Stimulated activated CD8-positive, alpha-beta memory T cell treated with anti-CD3 and anti-CD28 coated beads, Interleukin-15, amount 100 ng/mL, for 24 hours (primary cell): Measurements from ENCODE around the gene RNF135.
"Not testable (repeated sequence)": the region's sequence is repeated elsewhere in the genome, so short reads cannot be mapped to it uniquely, and the experiment has no call there.

Source experiments
- DNase-seq: peaks from one replicate; pipeline ENCODE4 v3.0.0-alpha.2; 2020; ENCODE audit warnings: low read depth

The RNF135 gene, protein sequence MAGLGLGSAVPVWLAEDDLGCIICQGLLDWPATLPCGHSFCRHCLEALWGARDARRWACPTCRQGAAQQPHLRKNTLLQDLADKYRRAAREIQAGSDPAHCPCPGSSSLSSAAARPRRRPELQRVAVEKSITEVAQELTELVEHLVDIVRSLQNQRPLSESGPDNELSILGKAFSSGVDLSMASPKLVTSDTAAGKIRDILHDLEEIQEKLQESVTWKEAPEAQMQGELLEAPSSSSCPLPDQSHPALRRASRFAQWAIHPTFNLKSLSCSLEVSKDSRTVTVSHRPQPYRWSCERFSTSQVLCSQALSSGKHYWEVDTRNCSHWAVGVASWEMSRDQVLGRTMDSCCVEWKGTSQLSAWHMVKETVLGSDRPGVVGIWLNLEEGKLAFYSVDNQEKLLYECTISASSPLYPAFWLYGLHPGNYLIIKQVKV

DNA sequence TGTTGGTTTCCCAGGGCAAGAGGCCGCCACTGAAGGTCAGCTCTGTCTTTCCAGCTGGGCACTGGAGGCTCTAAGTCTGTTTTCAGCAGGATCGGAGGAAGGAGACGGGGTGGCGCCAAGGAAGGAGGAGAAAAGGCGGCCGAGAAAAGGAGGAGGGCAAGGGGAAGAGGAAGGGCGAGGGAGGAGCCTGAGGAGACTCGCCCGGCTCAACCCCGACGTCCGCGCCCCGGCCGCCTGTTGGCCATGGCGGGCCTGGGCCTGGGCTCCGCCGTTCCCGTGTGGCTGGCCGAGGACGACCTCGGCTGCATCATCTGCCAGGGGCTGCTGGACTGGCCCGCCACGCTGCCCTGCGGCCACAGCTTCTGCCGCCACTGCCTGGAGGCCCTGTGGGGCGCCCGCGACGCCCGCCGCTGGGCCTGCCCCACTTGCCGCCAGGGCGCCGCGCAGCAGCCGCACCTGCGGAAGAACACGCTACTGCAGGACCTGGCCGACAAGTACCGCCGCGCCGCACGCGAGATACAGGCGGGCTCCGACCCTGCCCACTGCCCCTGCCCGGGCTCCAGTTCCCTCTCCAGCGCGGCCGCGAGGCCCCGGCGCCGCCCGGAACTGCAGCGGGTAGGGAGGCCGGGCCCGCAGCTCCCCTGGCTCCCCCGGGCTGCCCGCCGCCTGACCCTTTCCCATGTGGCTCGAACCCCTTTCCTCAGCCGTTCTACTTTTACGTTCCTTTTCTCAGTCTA lies at the start of gene RNF135:
Gene RNF135, plus strand, starts transcription at position 209 of the 737 bp plus-strand sequence. Its CDS starts 35 bp downstream, at position 244.
- peak; percentile 40 for DNase-seq

DNA sequence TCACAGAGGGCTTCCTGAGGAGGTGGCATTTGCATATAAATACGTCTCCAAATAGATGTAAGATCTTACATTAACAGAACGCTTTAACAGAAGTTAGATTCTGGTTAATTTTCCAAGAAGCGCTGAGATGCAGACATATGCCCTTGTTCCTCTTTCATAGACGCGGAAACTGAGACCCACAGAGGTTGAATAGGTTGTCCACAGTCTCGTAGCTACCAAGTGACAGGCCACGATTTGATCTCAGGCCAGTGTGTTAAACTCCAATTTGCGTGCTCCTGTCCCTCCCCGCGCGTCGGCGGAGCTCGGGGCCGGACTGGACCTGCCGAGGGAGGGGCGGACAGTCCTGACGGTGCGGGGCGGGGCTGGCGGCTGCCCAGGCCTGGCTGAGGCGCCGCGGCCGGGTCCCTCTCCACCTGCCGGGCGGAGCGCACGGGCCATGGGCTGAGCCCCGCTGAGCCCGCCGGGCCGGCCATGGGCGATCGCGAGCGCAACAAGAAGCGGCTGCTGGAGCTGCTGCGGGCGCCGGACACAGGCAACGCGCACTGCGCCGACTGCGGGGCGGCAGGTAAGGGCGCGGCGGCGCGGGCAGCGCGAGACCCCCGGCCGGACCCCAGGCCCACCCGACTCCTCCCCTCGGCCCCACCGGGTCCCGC lies 49.2 kb upstream of the RNF135 start, which contains the start of gene ADAP2:
Gene ADAP2, plus strand, starts transcription at position 402 of the 653 bp plus-strand sequence. Its CDS starts 70 bp downstream, at position 472.
- DNase-seq, result no peak

DNA sequence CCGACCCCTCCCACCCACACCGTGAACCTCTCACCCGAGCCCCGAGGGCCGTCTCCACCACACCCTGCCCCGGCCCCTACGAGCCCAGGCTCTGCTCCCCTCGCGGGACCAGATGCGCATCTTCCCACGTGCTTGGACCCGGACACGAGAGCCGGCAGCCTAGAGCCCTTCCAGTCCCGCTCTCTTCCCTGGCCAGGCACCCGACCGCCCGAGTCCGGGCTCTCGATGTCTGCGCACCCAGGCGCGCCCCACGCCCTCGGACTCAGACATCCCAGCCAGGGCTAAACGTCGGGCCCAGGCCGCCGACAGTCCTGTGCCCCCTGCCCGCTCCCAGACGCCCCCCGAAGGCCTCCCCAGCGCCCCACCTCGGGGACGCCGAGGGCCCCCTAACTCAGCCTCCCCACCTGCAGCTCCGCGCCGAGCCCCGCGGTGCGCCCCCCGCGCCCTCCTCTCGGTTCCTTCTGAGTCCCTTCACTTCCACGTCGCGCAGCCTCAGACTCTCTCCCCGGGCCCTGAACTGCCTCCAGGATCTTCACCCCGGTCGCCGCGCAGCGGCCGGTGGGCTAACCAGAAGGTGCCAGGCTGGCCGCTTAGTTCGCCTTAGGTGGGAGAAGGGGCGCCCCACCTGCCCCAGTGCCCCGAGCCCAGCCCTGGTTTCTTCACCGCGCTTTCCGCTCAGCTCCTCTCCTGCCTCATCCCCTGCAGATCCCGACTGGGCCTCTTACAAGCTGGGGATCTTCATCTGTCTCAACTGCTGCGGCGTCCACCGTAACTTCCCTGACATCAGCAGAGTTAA lies 48.4 kb upstream of the RNF135 start:
- DNase-seq, result no peak

DNA sequence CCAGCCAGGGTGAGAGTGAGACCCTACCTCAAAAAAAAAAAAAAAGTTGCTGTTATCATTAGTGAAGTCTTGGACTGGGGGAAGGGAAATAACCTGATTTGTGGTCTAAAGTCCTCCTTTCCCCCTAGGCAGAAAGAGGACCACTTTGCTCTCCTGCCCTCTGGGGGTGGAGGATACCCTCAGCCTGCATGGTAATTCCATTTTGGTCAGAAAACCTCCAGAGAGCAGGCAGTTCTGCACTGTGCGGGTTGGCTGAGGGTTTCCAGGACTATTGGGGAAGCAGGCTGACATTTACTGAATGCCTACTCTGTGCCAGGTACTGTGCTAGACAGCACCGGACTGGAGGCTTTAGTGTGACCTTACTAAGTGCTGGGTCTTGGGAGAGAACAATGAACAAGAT lies 46.5 kb upstream of the RNF135 start:
- no peak for DNase-seq

DNA sequence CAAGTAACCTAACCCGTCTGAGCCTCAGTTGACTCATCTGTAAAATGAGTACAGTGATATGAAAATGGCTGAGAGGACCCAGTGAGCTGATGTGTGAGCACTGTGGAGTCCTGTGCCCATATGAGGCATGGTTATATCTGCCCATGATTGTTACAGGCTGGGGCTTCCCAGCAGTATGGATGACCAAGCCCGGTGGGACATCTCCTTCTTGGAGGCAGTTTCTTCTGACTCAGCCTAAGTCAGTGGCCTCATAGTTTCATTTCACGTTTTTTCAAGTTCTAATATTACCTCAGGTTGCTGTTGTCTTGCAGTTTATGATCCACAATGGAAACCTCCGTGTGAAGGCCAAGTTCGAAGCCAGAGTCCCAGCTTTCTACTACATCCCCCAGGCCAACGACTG lies 44.3 kb upstream of the RNF135 start:
- no peak for DNase-seq

DNA sequence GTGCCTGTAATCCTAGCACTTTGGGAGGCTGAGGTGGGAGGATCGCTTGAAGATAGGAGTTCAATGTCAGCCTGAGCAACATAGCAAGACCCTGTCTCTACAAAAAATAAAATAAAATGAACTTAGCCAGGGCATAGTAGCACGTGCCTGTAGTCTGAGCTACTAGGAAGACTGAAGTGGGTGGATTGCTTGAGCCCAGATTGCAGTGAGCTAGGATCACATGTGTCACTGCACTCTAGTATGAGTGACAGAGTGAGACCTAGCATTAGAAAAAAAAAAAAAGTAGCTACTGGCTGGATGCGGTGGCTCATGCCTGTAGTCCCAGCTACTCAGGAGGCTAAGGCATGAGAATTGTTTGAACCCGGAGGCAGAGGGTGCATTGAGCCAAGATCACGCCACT lies 43.1 kb upstream of the RNF135 start:
- no peak for DNase-seq

DNA sequence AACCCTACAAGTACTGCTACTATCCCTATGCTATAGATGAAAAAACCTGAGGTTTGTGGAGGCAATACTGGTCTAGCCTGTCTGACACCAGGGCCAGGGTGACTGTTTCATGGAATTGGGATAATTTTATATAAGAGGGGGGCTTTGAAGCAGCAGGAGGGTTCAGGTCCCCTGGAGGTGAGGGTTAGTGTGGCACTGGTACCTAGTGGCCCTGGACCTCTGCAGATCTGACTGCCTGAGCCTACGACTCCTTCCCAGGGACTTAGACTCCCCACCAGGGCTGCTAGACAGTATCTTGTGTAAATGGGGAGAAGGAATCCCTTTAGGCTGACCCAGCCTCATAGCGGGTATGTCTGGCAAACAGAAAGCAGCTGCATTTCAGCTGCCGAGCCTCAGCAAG lies 42.3 kb upstream of the RNF135 start:
- no peak for DNase-seq

DNA sequence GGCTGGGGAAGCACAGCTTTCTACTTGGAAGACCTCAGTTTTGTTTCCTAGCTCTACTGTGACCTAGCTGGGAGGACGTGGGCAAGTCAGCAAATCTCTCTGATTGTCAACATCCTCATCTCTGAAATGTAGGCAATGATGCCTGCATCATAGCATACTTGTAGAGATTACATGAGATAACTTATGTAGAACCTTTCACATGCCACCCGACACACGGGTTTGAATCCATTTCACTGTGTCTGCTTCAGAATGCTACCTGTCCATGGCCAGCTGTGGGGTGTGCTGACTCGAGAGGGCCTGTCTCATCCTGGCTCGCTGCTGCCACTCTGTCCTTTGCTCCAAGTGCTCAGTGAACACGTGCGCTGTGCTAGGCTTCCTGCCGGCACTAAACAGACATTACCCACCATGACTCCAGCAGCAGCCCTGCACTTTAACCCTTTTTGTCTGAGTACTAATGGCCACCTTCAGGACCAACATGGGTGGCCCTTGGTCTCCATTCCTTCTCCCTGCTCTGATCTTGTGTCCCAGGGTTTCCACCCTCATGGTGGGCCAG lies 41.7 kb upstream of the RNF135 start:
- no peak for DNase-seq

DNA sequence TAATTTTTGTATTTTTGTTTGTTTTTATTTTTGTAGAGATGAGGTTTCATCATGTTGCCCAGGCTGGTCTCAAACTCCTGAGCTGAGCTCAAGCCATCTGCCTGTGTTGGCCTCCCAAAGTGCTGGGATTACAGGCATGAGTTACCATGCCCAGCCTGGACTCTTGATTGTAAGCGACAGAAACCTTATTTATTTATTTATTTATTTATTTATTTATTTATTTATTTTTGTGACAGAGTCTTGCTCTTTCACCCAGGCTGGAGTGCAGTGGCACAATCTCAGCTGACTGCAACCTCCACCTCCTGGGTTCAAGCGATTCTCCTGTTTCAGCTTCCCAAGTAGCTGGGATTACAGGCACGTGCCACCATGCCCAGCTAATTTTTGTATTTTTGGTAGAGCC lies 41.0 kb upstream of the RNF135 start:
- not testable (repeated sequence) for DNase-seq

DNA sequence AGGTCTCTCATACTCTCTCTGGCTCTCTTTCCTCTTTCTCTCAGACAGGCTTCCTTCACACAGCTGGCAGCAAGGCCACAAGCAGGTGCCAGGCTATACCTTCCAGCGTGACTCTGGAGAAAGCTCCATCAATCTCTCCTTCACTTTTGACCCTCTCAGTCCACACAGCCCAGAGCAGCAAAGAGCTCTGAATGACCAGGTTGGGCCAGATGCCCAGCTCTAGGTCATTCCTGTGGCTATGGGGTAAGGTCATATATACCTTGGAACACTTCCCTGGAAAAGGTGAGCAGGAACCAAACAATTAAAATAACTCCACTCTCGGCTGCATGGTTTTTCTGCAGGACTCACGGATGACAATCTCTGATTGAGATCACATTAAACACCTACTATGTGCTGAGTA lies 40.3 kb upstream of the RNF135 start:
- DNase-seq, result no peak

DNA sequence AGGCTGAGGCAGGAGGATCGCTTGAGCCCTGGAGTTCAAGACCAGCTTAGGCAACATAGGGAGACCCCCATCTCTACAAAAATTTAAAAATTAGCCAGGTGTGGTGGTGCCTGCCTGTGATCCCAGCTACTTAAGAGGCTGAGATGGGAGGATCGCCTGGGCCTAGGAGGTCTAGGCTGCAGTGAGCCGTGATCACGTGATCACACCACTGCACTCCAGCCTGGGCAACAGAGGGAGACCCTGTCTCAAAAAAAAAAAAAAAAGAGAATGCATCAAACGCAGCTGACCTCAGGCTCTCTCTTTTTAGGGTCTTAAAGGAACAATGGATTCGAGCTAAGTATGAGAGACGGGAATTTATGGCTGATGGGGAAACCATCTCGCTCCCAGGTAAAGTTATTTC lies 39.3 kb upstream of the RNF135 start:
- DNase-seq, result not testable (repeated sequence)

DNA sequence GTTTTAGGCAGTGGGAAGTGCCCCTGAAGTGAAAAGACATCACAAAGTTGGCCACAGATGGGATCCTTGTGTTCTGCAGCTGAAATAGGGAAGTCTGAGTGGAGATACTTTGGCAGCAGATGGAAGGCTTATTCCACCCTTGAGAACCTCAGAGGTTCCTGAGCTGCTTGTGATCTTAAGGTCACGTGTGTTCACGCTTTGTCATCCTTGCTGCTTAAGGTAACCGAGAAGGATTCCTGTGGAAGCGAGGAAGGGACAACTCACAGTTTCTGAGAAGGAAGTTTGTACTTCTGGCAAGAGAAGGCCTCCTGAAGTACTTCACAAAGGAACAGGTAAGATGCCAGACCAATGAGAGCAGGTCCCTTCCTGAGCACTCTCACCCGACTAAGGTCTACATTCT lies 36.9 kb upstream of the RNF135 start:
- no peak for DNase-seq

DNA sequence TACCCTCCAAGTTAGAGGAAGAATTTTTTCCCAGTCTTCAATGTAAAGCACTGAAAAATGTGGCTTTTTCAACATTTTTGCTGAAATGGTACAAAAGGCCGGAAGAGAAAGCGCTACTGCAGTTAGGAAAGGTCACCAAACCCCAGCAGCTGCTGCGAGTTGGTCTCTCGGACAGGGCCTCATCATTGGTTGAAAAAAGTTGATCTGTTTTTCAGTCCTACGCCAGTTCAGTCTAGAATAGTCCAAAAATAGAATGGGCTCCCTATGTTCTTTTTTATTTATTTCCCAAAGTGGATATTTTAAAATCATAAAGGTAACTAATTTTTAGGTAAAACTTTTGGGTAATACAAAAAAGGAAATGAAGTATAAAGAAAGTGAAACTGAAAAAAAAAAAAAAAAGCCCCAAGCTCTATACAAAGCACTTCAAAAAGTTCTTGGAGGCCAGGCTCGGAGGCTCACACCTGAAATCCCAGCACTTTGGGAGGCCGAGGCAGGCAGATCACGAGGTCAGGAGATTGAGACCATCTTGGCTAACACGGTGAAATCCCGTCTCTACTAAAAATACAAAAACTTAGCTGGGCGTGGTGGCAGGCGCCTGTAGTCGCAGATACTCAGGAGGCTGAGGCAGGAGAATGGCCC lies 31.7 kb upstream of the RNF135 start:
- DNase-seq, result no peak

DNA sequence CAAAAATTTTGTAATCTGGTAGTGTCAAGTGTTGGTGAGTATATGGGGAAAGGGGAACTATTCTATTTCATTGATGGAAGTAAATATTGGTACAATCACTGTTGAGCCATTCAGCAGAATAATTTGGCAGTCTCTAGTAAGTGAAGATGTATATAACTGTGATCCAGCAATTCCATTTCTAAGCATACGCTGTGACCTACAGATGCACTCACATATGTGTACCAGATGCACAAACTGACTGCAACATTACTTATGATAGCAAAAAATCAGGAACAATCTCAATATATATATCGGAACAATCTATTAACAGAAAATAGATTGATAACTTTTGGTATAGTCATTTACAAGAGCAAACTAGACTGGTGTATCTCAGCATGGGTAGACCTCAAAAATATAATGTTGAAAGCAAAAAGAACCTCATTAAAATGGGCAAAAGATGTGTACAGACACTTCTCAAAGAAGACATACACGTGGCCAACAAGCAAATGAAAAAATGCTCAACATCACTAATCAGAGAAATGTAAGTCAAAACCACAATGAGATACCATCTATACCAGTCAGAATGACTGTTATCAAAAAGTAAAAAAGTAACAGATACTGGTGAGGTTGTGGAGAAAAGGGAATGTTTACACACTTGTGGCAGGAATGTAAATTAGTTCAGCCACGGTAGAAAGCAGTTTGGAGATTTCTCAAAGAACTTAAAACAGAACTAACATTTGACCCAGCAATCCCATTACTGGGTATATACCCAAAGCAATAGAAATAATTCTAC lies 28.3 kb upstream of the RNF135 start:
- no peak for DNase-seq

DNA sequence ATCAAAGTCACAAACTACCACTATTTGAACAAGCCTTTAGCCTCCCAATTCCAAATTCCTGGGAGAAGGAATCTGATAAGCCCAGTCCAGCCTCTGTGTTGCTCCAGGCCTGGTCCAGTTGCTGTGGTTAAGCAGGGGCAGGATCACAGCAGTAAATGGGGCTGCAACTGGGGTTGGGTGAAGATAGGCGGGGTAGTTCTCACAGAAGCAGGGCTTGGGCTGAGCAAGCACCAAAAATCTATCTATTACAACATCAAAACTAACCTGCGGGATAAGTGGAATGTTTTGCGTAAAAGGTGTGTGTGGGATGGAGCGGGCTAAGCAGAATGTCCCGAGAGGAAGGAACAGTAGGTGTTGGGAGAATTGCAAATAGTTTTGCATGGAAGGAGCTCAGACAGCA lies 23.0 kb upstream of the RNF135 start:
- no peak for DNase-seq

DNA sequence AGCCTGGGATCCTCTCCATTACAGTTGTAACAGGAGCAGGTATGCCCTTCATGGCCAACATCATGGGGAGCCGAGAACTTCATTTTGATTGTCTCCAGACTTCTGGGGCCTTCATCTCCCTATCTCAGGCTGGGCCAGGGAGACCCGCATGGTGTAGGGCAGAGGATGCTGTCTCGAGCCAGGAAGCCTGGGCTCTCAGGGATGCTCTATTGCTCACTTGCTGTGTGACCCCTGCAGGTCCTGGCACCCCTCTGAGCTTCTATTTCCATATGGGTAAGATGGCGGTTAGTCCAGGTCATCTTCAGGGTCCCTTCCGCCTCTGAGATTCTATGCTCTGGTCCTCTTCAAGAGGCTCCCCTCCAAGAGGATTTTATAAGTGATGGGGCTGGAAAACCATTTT lies 20.6 kb upstream of the RNF135 start:
- DNase-seq, result no peak

DNA sequence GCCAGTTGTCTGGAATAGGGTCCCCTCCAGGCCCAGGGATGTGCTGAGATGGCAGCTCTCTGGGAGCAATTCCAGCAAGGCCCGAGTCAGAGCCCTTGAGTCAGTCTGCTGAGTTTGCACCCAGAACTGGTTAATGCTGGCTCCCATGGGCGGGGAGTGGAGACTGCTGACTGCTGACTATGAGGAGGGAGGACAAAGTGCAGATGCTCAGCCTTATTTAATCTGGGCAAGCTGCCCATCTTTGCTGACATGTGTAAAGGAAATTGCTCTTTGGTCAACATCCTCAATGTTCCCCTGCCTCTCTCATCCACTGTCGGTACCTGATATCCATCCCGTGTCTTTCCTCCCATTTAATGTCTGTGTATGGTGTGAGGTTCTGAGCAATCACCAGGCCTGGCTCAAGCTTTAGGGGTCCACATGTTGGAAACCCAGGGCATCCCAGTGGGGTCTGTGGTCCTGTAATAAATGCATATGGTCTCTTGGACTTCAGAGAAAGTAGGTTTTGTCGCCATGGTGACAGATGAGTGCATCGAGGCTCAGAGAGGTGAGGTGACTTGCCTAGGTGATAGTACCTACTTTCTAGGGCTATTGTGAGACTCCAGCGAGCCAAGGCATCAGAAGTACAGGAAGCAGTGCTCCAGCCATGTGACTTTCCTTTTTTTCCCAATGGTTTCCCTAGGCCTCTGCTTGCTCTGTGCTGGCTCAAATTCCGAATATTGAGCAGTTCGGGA lies 20.0 kb upstream of the RNF135 start:
- DNase-seq, result no peak

DNA sequence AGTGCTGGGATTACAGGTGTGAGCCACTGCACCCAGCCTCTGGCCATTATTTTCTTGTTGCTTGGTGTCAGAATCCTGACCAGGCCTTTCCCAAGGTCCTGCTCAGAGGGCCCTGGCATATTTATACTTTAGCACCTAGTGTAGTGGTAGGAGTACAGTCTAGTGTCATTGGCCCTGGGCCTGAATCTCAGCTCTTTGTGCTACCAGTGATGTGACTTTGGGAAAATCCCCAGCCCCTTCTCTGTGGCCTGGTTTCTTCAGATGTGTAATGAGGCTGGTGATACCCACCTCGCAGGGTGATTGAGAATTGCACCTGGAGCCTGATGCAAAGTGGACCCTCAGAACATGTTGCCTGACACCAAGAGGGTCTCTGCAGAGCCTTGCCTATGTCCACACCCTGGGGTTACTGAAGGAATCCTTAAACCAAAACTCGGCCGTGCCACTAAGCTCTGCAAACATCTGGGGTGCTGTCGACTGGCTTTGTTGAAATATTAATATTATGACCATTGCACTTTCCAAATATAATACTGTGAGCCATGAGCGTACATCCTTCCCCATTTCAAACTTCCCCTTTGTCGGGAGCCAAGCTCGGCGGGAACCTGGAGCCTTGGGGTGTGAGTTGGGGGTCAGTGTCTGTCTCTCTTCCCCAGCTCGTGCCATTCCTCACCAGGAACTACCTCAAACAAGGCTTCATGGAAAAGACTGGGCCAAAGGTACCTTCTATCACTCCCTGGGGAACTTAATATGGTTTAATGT lies 18.0 kb upstream of the RNF135 start:
- DNase-seq, result no peak
